ENCODE measurements around the gene HIGD1A. TPM values are rescaled to one million over a fixed set of nuclear protein-coding genes. Genes with fewer than 3 reads are reported as not detected.

HIGD1A gene
- total RNA-seq, 1 donor from 2014 or later: 192 TPM

- peak; percentile 95 for DNase-seq (ENCODE audit: low read depth)
These were observed 64.7 kb downstream of the HIGD1A start for GRCh38 chr3:42739401-42740158.

- DNase-seq (ENCODE audit: low read depth): no peak
These were observed 67.8 kb downstream of the HIGD1A start for GRCh38 chr3:42736531-42736930.

DNA sequence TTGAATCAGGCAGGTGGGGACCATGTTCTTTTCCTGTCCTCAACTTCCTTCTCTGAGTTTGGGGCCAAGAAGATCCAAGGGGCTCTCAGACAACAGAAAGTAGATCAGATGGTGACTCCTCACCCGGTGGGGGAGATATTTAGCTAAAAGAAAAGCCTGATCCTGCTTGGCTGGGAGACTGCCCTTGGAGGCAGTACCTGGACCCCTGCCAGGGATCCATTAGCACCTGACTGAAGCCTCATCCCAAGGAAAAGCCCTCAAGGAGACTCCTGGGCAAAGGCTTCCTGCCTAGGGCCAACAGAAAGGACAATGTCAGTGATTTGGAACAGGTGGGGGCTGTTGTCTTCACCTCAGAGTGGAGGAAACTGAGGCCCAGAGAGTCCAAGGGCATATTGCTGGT is 68.2 kb downstream of the HIGD1A start:
- no peak for DNase-seq (ENCODE audit: low read depth)

GRCh38 chr3:42735615-42736014 is 68.7 kb downstream of the HIGD1A start:
- DNase-seq (ENCODE audit: low read depth): no peak

GRCh38 chr3:42735019-42735418 is 69.3 kb downstream of the HIGD1A start:
- DNase-seq (ENCODE audit: low read depth): no peak

DNA sequence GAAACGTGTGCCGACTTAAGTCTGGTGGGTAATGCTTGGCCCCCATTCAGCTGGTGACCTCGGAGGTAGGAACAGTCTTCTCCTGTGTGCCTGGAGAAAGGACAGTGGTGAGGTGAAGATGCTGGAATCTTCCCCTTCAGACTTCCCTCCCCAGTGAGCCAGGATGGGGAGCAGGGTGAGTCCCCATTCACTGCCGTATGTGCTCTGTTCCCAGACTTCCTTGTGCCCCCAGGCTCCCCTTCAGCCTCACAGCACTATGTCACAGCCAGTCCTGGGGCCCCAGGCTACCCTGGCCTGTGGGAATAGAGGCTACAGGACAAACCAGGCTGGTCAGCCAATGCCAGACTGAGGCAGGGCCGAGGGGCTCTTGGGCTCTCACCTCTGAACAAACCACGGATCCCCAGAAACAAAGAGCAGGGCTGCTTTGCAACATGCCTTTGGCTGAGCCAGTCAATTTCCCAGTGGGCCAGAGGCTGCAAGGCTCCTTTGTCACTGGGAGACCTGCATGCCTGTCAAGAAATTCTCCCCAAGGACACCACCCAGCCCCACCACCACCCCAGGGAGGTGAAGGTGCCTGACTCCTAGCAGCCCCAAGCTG is 69.9 kb downstream of the HIGD1A start:
- DNase-seq (ENCODE audit: low read depth): no peak

GRCh38 chr3:42733501-42734262 is 70.6 kb downstream of the HIGD1A start:
- no peak for DNase-seq (ENCODE audit: low read depth)

Other genes with a start within 250 kb of the HIGD1A start
- 33.1 and 42.4 TPM in 2 replicates for gene SEC22C, start 222.5 kb downstream of the HIGD1A start, total RNA-seq
- gene SS18L2, start 213.6 kb downstream of the HIGD1A start, total RNA-seq: 11.9 and 15.2 TPM in 2 replicates
- gene NKTR, start 203.8 kb downstream of the HIGD1A start, total RNA-seq: 32.4 and 40.3 TPM in 2 replicates
- 96.8 and 103 TPM in 2 replicates for gene ZBTB47, start 150.8 kb downstream of the HIGD1A start, total RNA-seq
- 55.6 and 67.1 TPM in 2 replicates for gene KLHL40, start 119.0 kb downstream of the HIGD1A start, total RNA-seq
- gene HHATL, start 101.7 kb downstream of the HIGD1A start, total RNA-seq: 12.3 and 26.6 TPM in 2 replicates
- gene CCDC13, start 31.2 kb downstream of the HIGD1A start, total RNA-seq: 1.0 and 1.2 TPM in 2 replicates
- gene ACKR2, start 5.0 kb upstream of the HIGD1A start, total RNA-seq: 0.11 TPM in 1 of 2 replicates, not detected in the other
- gene CYP8B1, start 71.4 kb upstream of the HIGD1A start, total RNA-seq: not detected in 2 replicates
- gene ZNF662, start 101.7 kb upstream of the HIGD1A start, total RNA-seq: 1.1 and 1.3 TPM in 2 replicates
- not detected in 2 replicates for gene GASK1A, start 174.8 kb upstream of the HIGD1A start, total RNA-seq

All from myocyte (in vitro differentiated cells).